HCT116 (cell line): ENCODE data around the gene MAP1LC3B2.

Experiments
- CEBPB ChIP-seq: IDR thresholded peaks from 2 replicates; pipeline ENCODE4 v1.6.1; 2012; ENCODE audit warnings: low read depth
- ELF1 ChIP-seq: IDR thresholded peaks from 2 replicates; pipeline ENCODE4 v1.6.1; 2012; ENCODE audit warnings: low read depth, borderline replicate concordance
- EZH2 ChIP-seq: fragments of 200-600 bp; sonication (generic); IDR thresholded peaks from 2 replicates; pipeline ENCODE4 v1.6.1; 2017; ENCODE audit warnings: antibody characterized with exemption, mixed run types
- POLR2A ChIP-seq: IDR thresholded peaks from 2 replicates; pipeline ENCODE4 v1.7.0; 2011; ENCODE audit warnings: borderline replicate concordance; ENCODE audit not compliant: insufficient read depth, insufficient read length; ENCODE audit errors: extremely low read depth
- SP1 ChIP-seq: IDR thresholded peaks from 2 replicates; pipeline ENCODE4 v1.6.1; 2012; ENCODE audit warnings: low read depth
- TCF7L2 ChIP-seq: IDR thresholded peaks from 2 replicates; pipeline ENCODE4 v1.7.0; 2011; ENCODE audit warnings: borderline replicate concordance, inconsistent platforms; ENCODE audit not compliant: insufficient read depth, insufficient read length; ENCODE audit errors: extremely low read depth
- YY1 ChIP-seq: IDR thresholded peaks from 2 replicates; pipeline ENCODE4 v1.6.1; 2011; ENCODE audit warnings: low read length, low read depth, moderate library complexity, mild to moderate bottlenecking; ENCODE audit not compliant: insufficient replicate concordance; ENCODE audit errors: extremely low read depth
- ZNF274 ChIP-seq: fragments of 200-500 bp; sonication (Bioruptor generic); IDR thresholded peaks from 2 replicates; pipeline ENCODE4 v1.6.1; 2014; ENCODE audit warnings: mild to moderate bottlenecking, low read depth, low read length, inconsistent platforms
- TF ChIP-seq, protein P1 (sequence below), 3 experiments: fragments of 200-600 bp in 1 of 3; sonication (generic) in 1 of 3; IDR thresholded peaks in 2 of 3; conservative IDR thresholded peaks in 1 of 3; 2 replicates each; pipeline ENCODE4 v1.5.1; 2012 to 2017; ENCODE audit warnings: low read depth in 2 of 3, low read length in 2 of 3, antibody characterized with exemption in 1 of 3, borderline replicate concordance in 1 of 3, control low read depth in 1 of 3, mild to moderate bottlenecking in 1 of 3, mixed read lengths in 1 of 3, mixed run types in 1 of 3, moderate library complexity in 1 of 3; ENCODE audit not compliant: insufficient read depth in 1 of 3
- TF ChIP-seq, protein P2 (sequence below): IDR thresholded peaks from 2 replicates; pipeline ENCODE4 v1.6.1; 2012; ENCODE audit warnings: low read depth
- TF ChIP-seq, protein P3 (sequence below): IDR thresholded peaks from 2 replicates; pipeline ENCODE4 v1.6.1; 2011; ENCODE audit warnings: mild to moderate bottlenecking, low read length, moderate library complexity; ENCODE audit not compliant: insufficient replicate concordance; ENCODE audit errors: extremely low read depth

DNA sequence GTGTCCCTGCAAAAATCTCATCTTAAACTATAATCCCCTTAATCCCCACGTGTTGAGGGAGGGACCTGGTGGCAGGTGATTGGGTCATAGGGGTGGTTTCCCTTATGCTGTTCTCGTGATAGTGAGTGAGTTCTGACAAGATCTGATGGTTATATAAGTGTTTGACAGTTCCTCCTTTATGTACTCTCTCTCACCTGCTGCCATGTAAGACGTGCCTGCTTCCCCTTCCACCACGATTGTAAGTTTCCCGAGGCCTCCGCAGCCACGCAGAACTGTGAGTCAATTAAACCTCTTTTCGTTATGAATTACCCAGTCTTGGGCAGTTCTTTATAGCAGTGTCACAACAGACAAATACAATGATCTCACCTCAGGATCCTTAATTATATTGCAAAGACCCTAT, 45.2 kb upstream of the MAP1LC3B2 start:
- TF ChIP-seq, protein P1, sequence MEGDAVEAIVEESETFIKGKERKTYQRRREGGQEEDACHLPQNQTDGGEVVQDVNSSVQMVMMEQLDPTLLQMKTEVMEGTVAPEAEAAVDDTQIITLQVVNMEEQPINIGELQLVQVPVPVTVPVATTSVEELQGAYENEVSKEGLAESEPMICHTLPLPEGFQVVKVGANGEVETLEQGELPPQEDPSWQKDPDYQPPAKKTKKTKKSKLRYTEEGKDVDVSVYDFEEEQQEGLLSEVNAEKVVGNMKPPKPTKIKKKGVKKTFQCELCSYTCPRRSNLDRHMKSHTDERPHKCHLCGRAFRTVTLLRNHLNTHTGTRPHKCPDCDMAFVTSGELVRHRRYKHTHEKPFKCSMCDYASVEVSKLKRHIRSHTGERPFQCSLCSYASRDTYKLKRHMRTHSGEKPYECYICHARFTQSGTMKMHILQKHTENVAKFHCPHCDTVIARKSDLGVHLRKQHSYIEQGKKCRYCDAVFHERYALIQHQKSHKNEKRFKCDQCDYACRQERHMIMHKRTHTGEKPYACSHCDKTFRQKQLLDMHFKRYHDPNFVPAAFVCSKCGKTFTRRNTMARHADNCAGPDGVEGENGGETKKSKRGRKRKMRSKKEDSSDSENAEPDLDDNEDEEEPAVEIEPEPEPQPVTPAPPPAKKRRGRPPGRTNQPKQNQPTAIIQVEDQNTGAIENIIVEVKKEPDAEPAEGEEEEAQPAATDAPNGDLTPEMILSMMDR (IDR thresholded peaks at IDR 0.05 in 2 of 3, conservative IDR thresholded peaks at IDR 0.05 in 1 of 3; ENCODE audit: borderline replicate concordance in 1 of 3, insufficient read depth in 1 of 3, low read depth in 2 of 3, low read length in 2 of 3): no peak
- TF ChIP-seq EZH2 (no peak), SP1 (no peak), CEBPB (no peak), ZNF274 (no peak), POLR2A (no peak), ELF1 (no peak), YY1 (no peak), TCF7L2 (no peak)
- TF ChIP-seq, protein P2, sequence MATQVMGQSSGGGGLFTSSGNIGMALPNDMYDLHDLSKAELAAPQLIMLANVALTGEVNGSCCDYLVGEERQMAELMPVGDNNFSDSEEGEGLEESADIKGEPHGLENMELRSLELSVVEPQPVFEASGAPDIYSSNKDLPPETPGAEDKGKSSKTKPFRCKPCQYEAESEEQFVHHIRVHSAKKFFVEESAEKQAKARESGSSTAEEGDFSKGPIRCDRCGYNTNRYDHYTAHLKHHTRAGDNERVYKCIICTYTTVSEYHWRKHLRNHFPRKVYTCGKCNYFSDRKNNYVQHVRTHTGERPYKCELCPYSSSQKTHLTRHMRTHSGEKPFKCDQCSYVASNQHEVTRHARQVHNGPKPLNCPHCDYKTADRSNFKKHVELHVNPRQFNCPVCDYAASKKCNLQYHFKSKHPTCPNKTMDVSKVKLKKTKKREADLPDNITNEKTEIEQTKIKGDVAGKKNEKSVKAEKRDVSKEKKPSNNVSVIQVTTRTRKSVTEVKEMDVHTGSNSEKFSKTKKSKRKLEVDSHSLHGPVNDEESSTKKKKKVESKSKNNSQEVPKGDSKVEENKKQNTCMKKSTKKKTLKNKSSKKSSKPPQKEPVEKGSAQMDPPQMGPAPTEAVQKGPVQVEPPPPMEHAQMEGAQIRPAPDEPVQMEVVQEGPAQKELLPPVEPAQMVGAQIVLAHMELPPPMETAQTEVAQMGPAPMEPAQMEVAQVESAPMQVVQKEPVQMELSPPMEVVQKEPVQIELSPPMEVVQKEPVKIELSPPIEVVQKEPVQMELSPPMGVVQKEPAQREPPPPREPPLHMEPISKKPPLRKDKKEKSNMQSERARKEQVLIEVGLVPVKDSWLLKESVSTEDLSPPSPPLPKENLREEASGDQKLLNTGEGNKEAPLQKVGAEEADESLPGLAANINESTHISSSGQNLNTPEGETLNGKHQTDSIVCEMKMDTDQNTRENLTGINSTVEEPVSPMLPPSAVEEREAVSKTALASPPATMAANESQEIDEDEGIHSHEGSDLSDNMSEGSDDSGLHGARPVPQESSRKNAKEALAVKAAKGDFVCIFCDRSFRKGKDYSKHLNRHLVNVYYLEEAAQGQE: no peak
- TF ChIP-seq, protein P3, sequence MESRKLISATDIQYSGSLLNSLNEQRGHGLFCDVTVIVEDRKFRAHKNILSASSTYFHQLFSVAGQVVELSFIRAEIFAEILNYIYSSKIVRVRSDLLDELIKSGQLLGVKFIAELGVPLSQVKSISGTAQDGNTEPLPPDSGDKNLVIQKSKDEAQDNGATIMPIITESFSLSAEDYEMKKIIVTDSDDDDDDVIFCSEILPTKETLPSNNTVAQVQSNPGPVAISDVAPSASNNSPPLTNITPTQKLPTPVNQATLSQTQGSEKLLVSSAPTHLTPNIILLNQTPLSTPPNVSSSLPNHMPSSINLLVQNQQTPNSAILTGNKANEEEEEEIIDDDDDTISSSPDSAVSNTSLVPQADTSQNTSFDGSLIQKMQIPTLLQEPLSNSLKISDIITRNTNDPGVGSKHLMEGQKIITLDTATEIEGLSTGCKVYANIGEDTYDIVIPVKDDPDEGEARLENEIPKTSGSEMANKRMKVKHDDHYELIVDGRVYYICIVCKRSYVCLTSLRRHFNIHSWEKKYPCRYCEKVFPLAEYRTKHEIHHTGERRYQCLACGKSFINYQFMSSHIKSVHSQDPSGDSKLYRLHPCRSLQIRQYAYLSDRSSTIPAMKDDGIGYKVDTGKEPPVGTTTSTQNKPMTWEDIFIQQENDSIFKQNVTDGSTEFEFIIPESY: no peak
